Mesenchymal stem cell (in vitro differentiated cells and primary cell): ENCODE measurements around the gene H2BW2.

Experiments used
- DNase-seq: peaks from one replicate; pipeline ENCODE4 v3.0.0-alpha.2; 2013
- H2AFZ ChIP-seq: one replicate; pipeline ENCODE4 v1.6.1; 2013; ENCODE audit warnings: low read depth, mild to moderate bottlenecking, control low read depth, inconsistent platforms, low read length, moderate library complexity
- H2AK5ac ChIP-seq: 2 replicates; pipeline ENCODE4 v1.6.1; 2013; ENCODE audit warnings: low read length, moderate library complexity, mild to moderate bottlenecking, inconsistent platforms; ENCODE audit not compliant: severe bottlenecking
- H2BK120ac ChIP-seq: one replicate; pipeline ENCODE4 v1.6.1; 2013; ENCODE audit warnings: low read depth, mild to moderate bottlenecking, inconsistent platforms, low read length, moderate library complexity
- H2BK12ac ChIP-seq, 2 experiments: one replicate each; pipeline ENCODE4 v1.6.1; 2013; ENCODE audit warnings: inconsistent platforms in 2 of 2, low read length in 2 of 2, mild to moderate bottlenecking in 2 of 2, moderate library complexity in 2 of 2, control low read depth in 1 of 2
- H2BK15ac ChIP-seq: one replicate; pipeline ENCODE4 v1.6.1; 2013; ENCODE audit warnings: mild to moderate bottlenecking, low read depth, inconsistent platforms; ENCODE audit not compliant: poor library complexity, severe bottlenecking
- H2BK5ac ChIP-seq: 2 replicates; pipeline ENCODE4 v1.6.1; 2013; ENCODE audit warnings: low read depth, mild to moderate bottlenecking, low read length, control low read depth, inconsistent platforms; ENCODE audit not compliant: poor library complexity, severe bottlenecking
- H3K14ac ChIP-seq, 2 experiments: one replicate each; pipeline ENCODE4 v1.6.1; 2013; ENCODE audit warnings: inconsistent platforms in 2 of 2, low read length in 2 of 2, control low read depth in 1 of 2, mild to moderate bottlenecking in 1 of 2, moderate library complexity in 1 of 2
- H3K18ac ChIP-seq, 2 experiments: one replicate each; pipeline ENCODE4 v1.6.1; 2013; ENCODE audit warnings: inconsistent platforms in 2 of 2, low read length in 2 of 2, control low read depth in 1 of 2, low read depth in 1 of 2, mild to moderate bottlenecking in 1 of 2
- H3K23ac ChIP-seq, 2 experiments: one replicate each; pipeline ENCODE4 v1.6.1; 2013; ENCODE audit warnings: inconsistent platforms in 2 of 2, low read length in 2 of 2, mild to moderate bottlenecking in 2 of 2, moderate library complexity in 2 of 2, control low read depth in 1 of 2
- H3K27ac ChIP-seq: 2 replicates; pipeline ENCODE4 v1.5.1; 2013; ENCODE audit warnings: mild to moderate bottlenecking, moderate library complexity, low read length, control low read depth, inconsistent platforms; ENCODE audit not compliant: poor library complexity, severe bottlenecking
- H3K27me3 ChIP-seq, 2 experiments: 2 replicates each; pipeline versions ENCODE4 v1.6.1 to v1.7.0; 2013; ENCODE audit warnings: low read length in 2 of 2, mild to moderate bottlenecking in 2 of 2, moderate library complexity in 2 of 2, control low read depth in 1 of 2, inconsistent platforms in 1 of 2; ENCODE audit not compliant: control insufficient read depth in 1 of 2, insufficient read depth in 1 of 2
- H3K36me3 ChIP-seq, 2 experiments: 2 replicates each; pipeline versions ENCODE4 v1.6.1 to v1.7.0; 2013; ENCODE audit warnings: low read length in 2 of 2, control low read depth in 1 of 2, inconsistent platforms in 1 of 2, low read depth in 1 of 2, mild to moderate bottlenecking in 1 of 2; ENCODE audit not compliant: insufficient read depth in 2 of 2, control insufficient read depth in 1 of 2
- H3K4ac ChIP-seq, 2 experiments: one replicate each; pipeline ENCODE4 v1.6.1; 2013; ENCODE audit warnings: inconsistent platforms in 2 of 2, low read length in 2 of 2, mild to moderate bottlenecking in 2 of 2, moderate library complexity in 2 of 2, control low read depth in 1 of 2, low read depth in 1 of 2
- H3K4me1 ChIP-seq: 2 replicates; pipeline ENCODE4 v1.6.1; 2013; ENCODE audit warnings: low read depth, low read length, control low read depth; ENCODE audit not compliant: control insufficient read depth, insufficient read depth
- H3K4me2 ChIP-seq: 2 replicates; pipeline ENCODE4 v1.6.1; 2013; ENCODE audit warnings: low read length, mild to moderate bottlenecking, inconsistent platforms; ENCODE audit not compliant: poor library complexity, severe bottlenecking
- H3K4me3 ChIP-seq, 2 experiments: 2 replicates each; pipeline versions ENCODE4 v1.5.1 to v1.7.0; 2013; ENCODE audit warnings: low read length in 2 of 2, mild to moderate bottlenecking in 2 of 2, control low read depth in 1 of 2, low read depth in 1 of 2; ENCODE audit not compliant: insufficient read depth in 1 of 2
- H3K79me1 ChIP-seq: replicated peaks from 2 replicates; pipeline ENCODE4 v1.6.1; 2013; ENCODE audit warnings: mild to moderate bottlenecking, control low read depth, low read length, inconsistent platforms; ENCODE audit not compliant: poor library complexity, severe bottlenecking
- H3K9ac ChIP-seq: 2 replicates; pipeline ENCODE4 v1.7.0; 2013; ENCODE audit warnings: mild to moderate bottlenecking, low read length, moderate library complexity
- H3K9me3 ChIP-seq: 2 replicates; pipeline ENCODE4 v1.7.0; 2013; ENCODE audit warnings: mild to moderate bottlenecking, low read length; ENCODE audit not compliant: control insufficient read depth
- H4K8ac ChIP-seq: one replicate; pipeline ENCODE4 v1.6.1; 2013; ENCODE audit warnings: inconsistent platforms, mild to moderate bottlenecking, low read length, moderate library complexity
- H4K91ac ChIP-seq: one replicate; pipeline ENCODE4 v1.6.1; 2013; ENCODE audit warnings: mild to moderate bottlenecking, low read length, inconsistent platforms
- WGBS: methylation state at CpG from one replicate; pipeline ENCODE4 v1.1.7; 2013; ENCODE audit warnings: mixed read lengths; 5-methylcytosine and 5-hydroxymethylcytosine counted together

Gene H2BW2

GRCh38 chrX:104085477-104085876 is 45.7 kb downstream of the H2BW2 start:
- H3K18ac ChIP-seq, result no peak overlapping the region
- peaks cover 0 to 49% of the 10 kb centered on the region in 2 experiments for H3K27me3 ChIP-seq
- no peak overlapping the region for H3K4me2 ChIP-seq
- H3K9ac ChIP-seq, result no peak overlapping the region
- no peak overlapping the region for H2BK120ac ChIP-seq
- no peak overlapping the region for H3K4ac ChIP-seq
- H3K79me1 ChIP-seq, result no peaks in the 10 kb centered on the region
- H3K14ac ChIP-seq, result no peak overlapping the region
- no peak overlapping the region for H3K27ac ChIP-seq
- WGBS, result 81% methylated on average over 7 of the region's 7 CpGs
- H3K9me3 ChIP-seq, result peaks cover 3% of the 10 kb centered on the region
- H2AK5ac ChIP-seq, result no peak overlapping the region
- H4K91ac ChIP-seq, result no peak overlapping the region
- no peak overlapping the region for H2BK12ac ChIP-seq
- H2AFZ ChIP-seq, result no peak overlapping the region
- no peak overlapping the region for H2BK15ac ChIP-seq
- no peak for DNase-seq
- no peak overlapping the region for H3K4me3 ChIP-seq
- H3K4me1 ChIP-seq, result no peaks in the 10 kb centered on the region
- no peak overlapping the region for H2BK5ac ChIP-seq
- H4K8ac ChIP-seq, result no peak overlapping the region
- no peak overlapping the region for H3K23ac ChIP-seq
- no peaks in the 10 kb centered on the region for H3K36me3 ChIP-seq

GRCh38 chrX:104085919-104086318 is 46.2 kb downstream of the H2BW2 start:
- no peak overlapping the region for H2BK15ac ChIP-seq
- no peak overlapping the region for H2BK12ac ChIP-seq
- no peak for DNase-seq
- H4K91ac ChIP-seq, result no peak overlapping the region
- H3K4ac ChIP-seq, result no peak overlapping the region
- WGBS, result 78% methylated on average over 7 of the region's 7 CpGs
- no peaks in the 10 kb centered on the region for H3K36me3 ChIP-seq
- no peak overlapping the region for H3K14ac ChIP-seq
- H2AK5ac ChIP-seq, result no peak overlapping the region
- no peak overlapping the region for H3K9ac ChIP-seq
- H3K4me3 ChIP-seq, result no peak overlapping the region
- H3K79me1 ChIP-seq, result no peaks in the 10 kb centered on the region
- no peak overlapping the region for H3K27ac ChIP-seq
- no peaks in the 10 kb centered on the region for H3K4me1 ChIP-seq
- no peak overlapping the region for H2BK120ac ChIP-seq
- no peak overlapping the region for H2BK5ac ChIP-seq
- no peak overlapping the region for H3K23ac ChIP-seq
- H2AFZ ChIP-seq, result no peak overlapping the region
- H3K18ac ChIP-seq, result no peak overlapping the region
- no peak overlapping the region for H4K8ac ChIP-seq
- no peak overlapping the region for H3K4me2 ChIP-seq
- peaks cover 0 to 53% of the 10 kb centered on the region in 2 experiments for H3K27me3 ChIP-seq
- peaks cover 3% of the 10 kb centered on the region for H3K9me3 ChIP-seq
